Esophagus squamous epithelium (tissue), 5 donors: ENCODE measurements around the gene KIF26B. TPM values are rescaled to one million over a fixed set of nuclear protein-coding genes. Genes with fewer than 3 reads are reported as not detected.

Experiments
- DNase-seq: peaks from one replicate; lab custom pipeline; 2025; lab: John Stamatoyannopoulos, UW
- H3K27ac ChIP-seq, 4 donors: fragments of 200-600 bp; sonication (generic); one replicate each; pipeline ENCODE4 v1.5.1; 2016 to 2019; ENCODE audit warnings: mild to moderate bottlenecking in 1 of 4
- H3K27me3 ChIP-seq, 4 donors: fragments of 200-600 bp; sonication (generic); 1 replicate in 3 of 4; 2 replicates in 1 of 4; pipeline versions ENCODE4 v1.5.1 to v1.6.0; 2017 to 2021; ENCODE audit warnings: antibody characterized with exemption in 1 of 4
- H3K36me3 ChIP-seq, 3 donors: fragments of 200-600 bp; sonication (generic); one replicate each; pipeline ENCODE4 v1.5.1; 2016 to 2019
- H3K4me1 ChIP-seq, 3 donors: fragments of 200-600 bp; sonication (generic); one replicate each; pipeline ENCODE4 v1.5.1; 2017 to 2019
- H3K4me3 ChIP-seq, 4 donors: fragments of 200-600 bp; sonication (generic); 1 replicate in 3 of 4; 2 replicates in 1 of 4; pipeline ENCODE4 v1.5.1; 2016 to 2019; ENCODE audit warnings: mild to moderate bottlenecking in 2 of 4, moderate library complexity in 1 of 4
- H3K9me3 ChIP-seq, 3 donors: fragments of 200-600 bp; sonication (generic); one replicate each; pipeline ENCODE4 v1.5.1; 2016 to 2019
- POLR2A ChIP-seq, 4 donors: fragments of 450-650 bp; IDR thresholded peaks; one replicate each; pipeline ENCODE4 v1.6.1; 2017; ENCODE audit warnings: antibody characterized with exemption in 4 of 4, mild to moderate bottlenecking in 4 of 4, moderate library complexity in 3 of 4
- WGBS, 2 donors: methylation state at CpG; one replicate each; pipeline ENCODE4 v1.1.5; 2018; 5-methylcytosine and 5-hydroxymethylcytosine counted together
- intact Hi-C: fragments of 100-400 bp; cut with DNase I; formaldehyde crosslinking; loops from one replicate; pipeline ENCODE4 v1.15.0; 2022
- total RNA-seq, 4 donors: library from RNA; depleted of rRNA; stranded (reverse); fragments of >200 nt; gene quantifications; one replicate each; pipeline ENCODE4 v1.1.0, GENCODE V29; 2016
- TF ChIP-seq, protein P1 (sequence below), 6 experiments: fragments of 450-650 bp in 4 of 6; fragments of 200-600 bp in 2 of 6; sonication (generic) in 2 of 6; IDR thresholded peaks; one replicate each; pipeline ENCODE4 v1.5.1; 2016 to 2019; ENCODE audit warnings: antibody characterized with exemption in 6 of 6, mild to moderate bottlenecking in 4 of 6, moderate library complexity in 4 of 6
- donor health status: DM: yes; HTN: yes; CAD: no.

KIF26B gene
- total RNA-seq, 4 donors from 2014 or later, result 0.23 to 2.7 (median 1.0) TPM

DNA sequence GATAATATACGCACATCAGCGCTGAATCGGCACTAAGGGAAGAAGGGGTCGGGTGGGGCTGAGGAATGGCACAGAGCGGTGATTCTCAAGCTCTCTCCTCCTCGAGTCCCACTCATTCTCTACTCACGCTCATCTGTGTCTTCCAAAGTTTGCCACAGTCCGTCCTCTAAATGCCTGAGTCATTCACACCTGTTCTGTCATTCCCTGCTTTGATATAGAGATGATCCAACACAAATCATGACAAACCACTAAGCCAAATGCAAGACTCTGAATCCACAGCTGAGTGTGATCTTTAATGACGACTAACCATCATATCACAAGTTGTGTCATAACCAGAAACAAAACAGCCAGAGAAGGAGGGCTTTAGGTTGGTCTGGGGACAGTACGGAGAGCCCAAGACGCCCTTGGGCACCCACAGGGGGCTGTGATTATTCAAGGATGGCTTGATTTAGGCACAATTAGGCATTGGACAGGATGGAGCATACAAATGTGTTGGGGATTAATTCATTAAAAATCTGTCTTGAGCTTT, 501.5 kb downstream of the KIF26B start:
- H3K9me3 ChIP-seq, result no peaks in the 10 kb centered on the region
- DNase-seq, result no peak
- no peak overlapping the region for H3K4me3 ChIP-seq
- intact Hi-C loops, result no loop called here
- H3K4me1 ChIP-seq, result no peaks in the 10 kb centered on the region
- TF ChIP-seq, protein P1, sequence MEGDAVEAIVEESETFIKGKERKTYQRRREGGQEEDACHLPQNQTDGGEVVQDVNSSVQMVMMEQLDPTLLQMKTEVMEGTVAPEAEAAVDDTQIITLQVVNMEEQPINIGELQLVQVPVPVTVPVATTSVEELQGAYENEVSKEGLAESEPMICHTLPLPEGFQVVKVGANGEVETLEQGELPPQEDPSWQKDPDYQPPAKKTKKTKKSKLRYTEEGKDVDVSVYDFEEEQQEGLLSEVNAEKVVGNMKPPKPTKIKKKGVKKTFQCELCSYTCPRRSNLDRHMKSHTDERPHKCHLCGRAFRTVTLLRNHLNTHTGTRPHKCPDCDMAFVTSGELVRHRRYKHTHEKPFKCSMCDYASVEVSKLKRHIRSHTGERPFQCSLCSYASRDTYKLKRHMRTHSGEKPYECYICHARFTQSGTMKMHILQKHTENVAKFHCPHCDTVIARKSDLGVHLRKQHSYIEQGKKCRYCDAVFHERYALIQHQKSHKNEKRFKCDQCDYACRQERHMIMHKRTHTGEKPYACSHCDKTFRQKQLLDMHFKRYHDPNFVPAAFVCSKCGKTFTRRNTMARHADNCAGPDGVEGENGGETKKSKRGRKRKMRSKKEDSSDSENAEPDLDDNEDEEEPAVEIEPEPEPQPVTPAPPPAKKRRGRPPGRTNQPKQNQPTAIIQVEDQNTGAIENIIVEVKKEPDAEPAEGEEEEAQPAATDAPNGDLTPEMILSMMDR (IDR thresholded peaks at IDR 0.05), result no peak
- TF ChIP-seq POLR2A (IDR thresholded peaks at IDR 0.05), result no peak
- H3K36me3 ChIP-seq, result no peaks in the 10 kb centered on the region
- 82 to 85% methylated on average over 11 of the region's 11 CpGs for WGBS, 2 donors
- H3K27me3 ChIP-seq, result no peaks in the 10 kb centered on the region
- no peak overlapping the region for H3K27ac ChIP-seq

DNA sequence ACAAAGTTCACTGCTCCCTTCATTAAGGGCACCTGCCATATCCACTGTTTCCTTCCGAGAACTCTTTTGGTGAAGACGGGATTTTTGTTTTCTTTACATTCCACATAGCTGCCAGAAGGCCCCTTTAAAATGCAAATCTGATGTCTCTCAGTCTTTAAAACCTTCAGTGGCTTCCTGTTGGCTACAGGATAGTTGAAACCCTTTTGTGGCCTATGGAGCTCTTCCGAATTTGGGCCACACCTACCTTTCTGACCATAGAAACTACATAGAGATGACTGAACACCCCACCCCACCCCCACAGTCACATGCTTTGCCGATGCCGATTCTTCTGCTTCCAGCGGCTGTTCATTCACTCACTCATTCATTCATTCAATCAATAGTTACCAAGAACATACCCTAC, 502.6 kb downstream of the KIF26B start:
- intact Hi-C loops, result no loop called here
- Histone ChIP-seq H3K4me1 (no peaks in the 10 kb centered on the region), H3K27me3 (no peaks in the 10 kb centered on the region), H3K4me3 (no peak overlapping the region), H3K36me3 (no peaks in the 10 kb centered on the region), H3K9me3 (no peaks in the 10 kb centered on the region), H3K27ac (no peak overlapping the region)
- WGBS, 2 donors, result 87 to 92% methylated on average over 6 of the region's 6 CpGs
- no peak for DNase-seq
- TF ChIP-seq, protein P1 (IDR thresholded peaks at IDR 0.05), result no peak

DNA sequence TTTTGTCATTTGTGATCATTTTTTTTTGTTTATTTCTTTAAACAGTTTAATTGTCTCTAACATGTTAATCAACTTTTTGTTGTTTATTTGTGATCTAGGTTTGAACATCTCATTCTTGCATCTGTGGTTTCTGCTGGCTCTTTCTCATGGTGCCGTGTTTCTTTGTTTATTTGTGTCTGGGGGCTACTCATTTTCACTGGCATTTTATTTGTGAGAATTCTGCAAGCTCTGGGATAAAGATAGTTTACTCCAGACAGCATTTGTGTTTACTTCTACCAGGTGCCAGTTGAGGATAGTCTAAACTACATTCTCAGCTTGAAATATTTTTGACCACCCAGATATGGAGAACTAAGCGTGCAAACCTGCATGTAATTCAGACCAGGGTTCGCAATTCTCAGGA, 508.6 kb downstream of the KIF26B start:
- TF ChIP-seq, protein P1 (IDR thresholded peaks at IDR 0.05), result no peak
- no peak for TF ChIP-seq POLR2A (IDR thresholded peaks at IDR 0.05)
- 83 to 85% methylated on average over 3 of the region's 3 CpGs for WGBS, 2 donors
- H3K36me3 ChIP-seq, result no peaks in the 10 kb centered on the region
- no peak for DNase-seq
- no peak overlapping the region for H3K4me3 ChIP-seq
- H3K9me3 ChIP-seq, result no peaks in the 10 kb centered on the region
- intact Hi-C loops, result no loop called here
- no peaks in the 10 kb centered on the region for H3K4me1 ChIP-seq
- H3K27ac ChIP-seq, result no peak overlapping the region
- H3K27me3 ChIP-seq, result no peaks in the 10 kb centered on the region

DNA sequence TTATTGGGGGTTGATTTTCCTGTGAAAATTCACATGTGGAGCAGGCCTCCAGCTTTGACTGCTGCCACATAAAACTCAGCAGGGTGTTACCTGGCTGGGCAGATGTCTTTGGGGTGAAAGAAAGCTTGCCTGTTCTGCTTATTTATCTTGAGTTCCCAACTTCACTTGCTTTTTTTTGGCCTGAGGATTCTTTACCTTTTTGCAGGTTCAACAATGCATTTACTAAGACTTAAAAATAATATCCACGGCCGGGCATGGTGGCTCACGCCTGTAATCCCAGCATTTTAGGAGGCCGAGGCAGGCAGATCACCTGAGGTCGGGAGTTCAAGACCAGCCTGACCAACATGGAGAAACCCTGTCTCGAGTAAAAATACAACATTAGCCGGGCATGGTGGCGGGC, 509.1 kb downstream of the KIF26B start:
- H3K27me3 ChIP-seq, result no peaks in the 10 kb centered on the region
- H3K27ac ChIP-seq, result no peak overlapping the region
- no peak for TF ChIP-seq POLR2A (IDR thresholded peaks at IDR 0.05)
- TF ChIP-seq, protein P1 (IDR thresholded peaks at IDR 0.05), result no peak
- DNase-seq, result no peak
- H3K36me3 ChIP-seq, result no peaks in the 10 kb centered on the region
- no peaks in the 10 kb centered on the region for H3K4me1 ChIP-seq
- WGBS, 2 donors, result 82 to 91% methylated on average over 4 to 7 of the region's 8 CpGs
- intact Hi-C loops, result no loop called here
- H3K9me3 ChIP-seq, result no peaks in the 10 kb centered on the region
- H3K4me3 ChIP-seq, result no peak overlapping the region

DNA sequence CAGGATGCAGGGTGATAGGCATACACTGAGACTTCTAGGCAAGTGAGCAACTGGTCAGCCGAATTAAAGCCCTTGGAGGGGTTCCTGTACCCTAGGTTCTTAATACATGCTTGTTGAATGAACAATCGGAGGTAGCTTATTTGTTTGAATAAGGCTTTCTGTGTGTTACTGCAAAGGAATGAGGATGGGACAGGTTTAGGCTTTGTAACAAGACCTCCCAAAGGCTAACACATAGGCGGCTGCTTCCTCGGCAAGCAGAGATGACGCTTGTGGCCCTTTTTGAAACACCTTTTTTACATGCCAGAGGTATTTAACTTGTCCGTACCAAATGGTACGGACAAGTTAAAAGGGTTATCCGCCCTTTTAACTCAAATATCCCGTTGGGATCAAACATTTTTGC, 511.6 kb downstream of the KIF26B start:
- no peaks in the 10 kb centered on the region for H3K4me1 ChIP-seq
- no peak for DNase-seq

More for the DNA sequence above, 511.6 kb downstream of the KIF26B start:
- Histone ChIP-seq H3K9me3 (no peaks in the 10 kb centered on the region), H3K36me3 (no peaks in the 10 kb centered on the region), H3K27me3 (no peaks in the 10 kb centered on the region), H3K4me3 (no peak overlapping the region), H3K27ac (no peak overlapping the region)
- 79 to 92% methylated on average over 8 to 9 of the region's 9 CpGs for WGBS, 2 donors
- TF ChIP-seq POLR2A (IDR thresholded peaks at IDR 0.05), result no peak
- TF ChIP-seq, protein P1 (IDR thresholded peaks at IDR 0.05), result no peak
- intact Hi-C loops, result no loop called here
